DND-41 (cell line): Measurements from ENCODE around the gene KCNQ5.

Source experiments
- CTCF ChIP-seq: IDR thresholded peaks from 2 replicates; pipeline ENCODE4 v1.5.1; 2012; ENCODE audit warnings: borderline replicate concordance, low read length, moderate library complexity, mild to moderate bottlenecking; ENCODE audit not compliant: poor library complexity, severe bottlenecking; ENCODE audit errors: extremely low read depth
- EZH2 ChIP-seq: IDR thresholded peaks from 3 replicates; pipeline ENCODE4 v1.6.1; 2012; ENCODE audit warnings: borderline replicate concordance, low read depth, mild to moderate bottlenecking, moderate library complexity, low read length, inconsistent platforms; ENCODE audit not compliant: severe bottlenecking

- no peak for TF ChIP-seq CTCF
- no peak for TF ChIP-seq EZH2
Measured at GRCh38 chr6:72709431-72709830, 87.6 kb downstream of the KCNQ5 start.
